GM12874 (cell line): Measurements from ENCODE around the gene HPX.

Experiments
- TF ChIP-seq, protein P1 (sequence below): IDR thresholded peaks from 2 replicates; pipeline ENCODE4 v1.5.1; 2011; ENCODE audit warnings: low read depth, mild to moderate bottlenecking, control low read depth, low read length, moderate library complexity; ENCODE audit not compliant: insufficient read depth

The HPX gene

DNA sequence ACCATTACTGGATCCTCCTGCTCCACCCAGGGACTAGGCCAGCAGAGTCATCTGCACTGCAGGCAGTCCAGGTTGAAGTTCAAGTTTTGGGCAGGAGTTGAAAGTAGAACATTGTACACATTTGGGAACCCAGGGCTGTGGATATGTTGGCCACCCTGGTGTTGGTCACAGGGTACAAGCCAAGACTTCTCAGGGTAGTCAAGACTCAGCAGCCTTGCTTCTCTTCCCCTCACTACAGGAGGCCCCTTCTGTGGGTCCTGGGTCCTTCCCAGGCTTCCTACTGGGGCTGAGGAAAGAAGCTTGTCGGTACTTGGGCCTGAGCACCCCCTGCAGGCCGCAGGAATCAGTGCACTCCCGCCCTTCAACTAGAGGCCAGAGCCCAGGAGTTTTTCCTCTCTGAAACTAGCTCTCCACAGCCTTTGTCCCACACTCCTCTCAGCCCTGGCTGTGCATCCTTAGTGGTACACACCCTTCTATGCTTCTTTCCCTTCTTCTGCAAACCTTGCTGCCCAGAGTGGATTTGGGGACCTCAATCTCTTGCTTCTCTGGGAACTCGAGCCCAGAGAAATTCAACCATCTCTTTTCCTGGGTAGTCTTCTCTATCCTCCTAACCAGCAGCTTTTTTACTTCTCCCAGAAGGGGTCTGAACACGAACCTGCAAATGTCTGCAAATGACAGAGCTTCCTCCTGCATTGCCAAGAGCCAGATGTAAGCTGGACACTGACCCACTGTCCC is 2.6 kb upstream of the HPX start:
- TF ChIP-seq, protein P1, sequence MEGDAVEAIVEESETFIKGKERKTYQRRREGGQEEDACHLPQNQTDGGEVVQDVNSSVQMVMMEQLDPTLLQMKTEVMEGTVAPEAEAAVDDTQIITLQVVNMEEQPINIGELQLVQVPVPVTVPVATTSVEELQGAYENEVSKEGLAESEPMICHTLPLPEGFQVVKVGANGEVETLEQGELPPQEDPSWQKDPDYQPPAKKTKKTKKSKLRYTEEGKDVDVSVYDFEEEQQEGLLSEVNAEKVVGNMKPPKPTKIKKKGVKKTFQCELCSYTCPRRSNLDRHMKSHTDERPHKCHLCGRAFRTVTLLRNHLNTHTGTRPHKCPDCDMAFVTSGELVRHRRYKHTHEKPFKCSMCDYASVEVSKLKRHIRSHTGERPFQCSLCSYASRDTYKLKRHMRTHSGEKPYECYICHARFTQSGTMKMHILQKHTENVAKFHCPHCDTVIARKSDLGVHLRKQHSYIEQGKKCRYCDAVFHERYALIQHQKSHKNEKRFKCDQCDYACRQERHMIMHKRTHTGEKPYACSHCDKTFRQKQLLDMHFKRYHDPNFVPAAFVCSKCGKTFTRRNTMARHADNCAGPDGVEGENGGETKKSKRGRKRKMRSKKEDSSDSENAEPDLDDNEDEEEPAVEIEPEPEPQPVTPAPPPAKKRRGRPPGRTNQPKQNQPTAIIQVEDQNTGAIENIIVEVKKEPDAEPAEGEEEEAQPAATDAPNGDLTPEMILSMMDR = peak; percentile 90

DNA sequence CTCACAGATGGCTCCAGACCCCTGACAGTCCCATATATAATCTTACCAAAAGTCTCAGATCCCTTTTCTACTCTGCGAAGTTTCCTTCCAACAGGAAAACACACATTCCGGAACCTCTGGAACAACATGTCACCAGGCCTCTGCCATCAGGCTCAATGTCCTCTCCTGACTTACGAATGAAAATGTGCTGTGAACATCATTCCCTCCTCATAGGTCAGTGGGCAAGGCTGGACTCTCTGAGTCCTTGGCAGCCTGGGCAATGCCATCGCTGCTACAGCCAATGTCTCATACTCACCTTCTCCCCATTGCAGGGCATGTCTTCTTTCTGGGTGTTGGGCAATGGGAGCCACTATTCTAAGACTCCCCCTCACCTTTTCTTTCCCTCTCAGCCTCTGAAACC is 1.7 kb upstream of the HPX start:
- TF ChIP-seq, protein P1 = no peak

DNA sequence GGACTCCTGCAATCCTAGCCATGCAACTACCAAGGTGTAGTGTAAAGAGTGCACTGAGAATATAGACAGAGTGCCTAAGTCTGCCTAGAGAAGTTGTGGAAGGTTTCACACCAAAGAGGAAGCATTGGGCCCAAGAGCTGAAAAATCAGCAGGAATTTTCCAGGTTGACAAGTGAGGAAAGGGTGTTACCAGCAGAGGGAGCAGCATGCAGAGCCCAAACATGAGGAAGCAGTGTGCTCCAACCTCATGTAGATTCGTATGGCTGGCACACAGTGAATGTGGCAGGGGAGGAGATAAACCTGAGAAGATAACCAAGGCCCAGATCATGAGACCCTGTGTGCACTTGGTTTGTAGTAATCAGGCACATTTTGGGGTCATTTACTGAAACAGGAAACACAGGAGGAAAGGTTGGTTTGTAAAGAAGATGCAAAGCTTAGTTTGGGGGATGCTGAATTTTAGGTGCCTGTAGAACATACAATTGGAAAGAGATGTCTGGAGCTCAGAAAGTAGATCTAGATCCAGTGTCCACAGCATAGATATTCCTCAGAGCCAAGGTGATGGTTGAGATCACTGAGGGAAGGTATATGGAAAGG is 1.7 kb downstream of the HPX start:
- TF ChIP-seq, protein P1 = peak; percentile 65

DNA sequence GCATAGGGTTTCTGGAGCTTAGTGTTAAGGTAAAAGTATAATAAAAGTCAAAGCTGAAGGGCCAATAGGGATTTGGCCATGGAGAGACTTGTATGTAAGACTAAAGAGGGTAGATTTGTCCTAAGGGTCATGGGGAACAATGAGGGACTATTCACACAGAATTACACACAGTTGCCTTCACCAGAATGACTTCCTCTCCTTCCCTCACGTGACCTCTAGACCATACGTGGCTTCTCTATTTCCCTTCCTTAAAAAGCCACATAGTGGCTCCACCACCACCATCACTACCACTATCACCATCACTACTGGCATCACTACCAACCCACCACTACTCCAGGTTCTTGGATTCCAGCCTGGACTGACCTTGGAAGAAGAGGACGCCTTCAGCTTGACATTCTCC is 2.8 kb downstream of the HPX start:
- TF ChIP-seq, protein P1 = no peak

DNA sequence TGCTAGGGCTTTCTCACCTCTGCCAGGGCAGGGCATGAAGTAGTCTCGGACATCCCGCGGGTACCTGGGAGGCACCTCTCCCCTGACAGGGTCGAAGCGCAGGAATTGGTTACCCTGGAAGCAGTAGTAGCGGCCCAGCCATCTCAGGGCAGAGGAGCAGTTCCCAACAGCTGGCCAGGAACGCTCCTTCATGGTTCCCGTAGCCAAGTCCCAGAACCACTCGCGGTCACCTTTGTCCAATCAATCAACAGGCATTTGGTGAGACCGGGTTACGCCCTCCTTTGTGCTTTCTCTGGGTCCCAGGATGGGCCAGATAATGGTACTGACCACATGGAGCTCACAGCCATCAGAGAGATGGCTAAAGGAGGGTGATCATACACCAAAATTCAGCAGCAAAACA is 3.4 kb downstream of the HPX start:
- TF ChIP-seq, protein P1 = no peak

DNA sequence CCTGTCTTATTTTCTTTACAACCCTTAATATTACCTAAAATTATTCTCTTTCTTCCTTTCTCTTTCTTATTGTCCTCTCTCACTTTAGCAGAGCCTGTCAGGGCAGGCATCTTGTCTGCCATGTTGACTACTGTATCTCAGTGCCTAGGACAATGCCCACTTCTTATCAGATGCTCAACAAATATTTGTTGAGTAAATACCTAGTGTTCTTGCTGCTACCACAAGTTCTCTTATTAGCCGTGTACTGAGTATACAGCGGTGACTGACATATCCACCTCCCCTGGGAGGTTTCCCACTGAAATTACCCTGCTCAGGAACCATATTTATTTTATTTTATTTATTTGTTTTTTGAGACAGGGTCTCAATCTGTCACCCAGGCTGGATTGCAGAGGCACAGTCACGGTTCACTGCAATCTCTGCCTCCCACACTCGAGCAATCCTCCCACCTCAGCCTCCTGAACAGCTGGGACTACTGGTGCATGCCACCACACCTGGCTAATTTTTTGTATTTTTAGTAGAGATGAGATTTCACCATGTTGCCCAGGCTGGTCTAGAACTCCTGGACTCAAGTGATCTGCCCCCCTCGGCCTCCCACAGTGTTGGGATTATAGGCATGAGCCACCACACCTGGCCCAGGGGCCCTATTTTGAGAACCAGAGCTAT is 6.7 kb downstream of the HPX start:
- TF ChIP-seq, protein P1 = no peak

DNA sequence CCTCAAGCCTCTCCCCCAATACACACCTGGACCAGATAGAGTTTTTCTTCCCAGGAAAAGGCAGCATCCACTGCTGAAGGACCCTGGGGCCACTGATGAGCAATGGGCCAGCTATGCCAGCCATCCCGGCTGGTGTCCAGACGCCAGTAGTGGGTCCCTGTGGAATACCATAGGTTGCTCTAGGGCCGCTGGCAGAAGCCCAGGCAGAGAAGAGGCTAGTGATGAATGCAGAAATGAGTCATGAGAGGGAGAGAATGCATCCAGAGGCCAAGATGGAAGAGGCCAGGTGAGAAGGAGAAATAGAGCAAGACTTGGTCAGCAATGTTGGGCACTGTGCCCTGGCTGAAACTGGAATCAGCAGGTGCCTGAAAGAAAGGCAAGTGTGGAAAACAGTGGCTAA is 8.9 kb downstream of the HPX start:
- TF ChIP-seq, protein P1 = no peak
